ENCODE data around the gene FRMD4A.

Gene FRMD4A

DNA sequence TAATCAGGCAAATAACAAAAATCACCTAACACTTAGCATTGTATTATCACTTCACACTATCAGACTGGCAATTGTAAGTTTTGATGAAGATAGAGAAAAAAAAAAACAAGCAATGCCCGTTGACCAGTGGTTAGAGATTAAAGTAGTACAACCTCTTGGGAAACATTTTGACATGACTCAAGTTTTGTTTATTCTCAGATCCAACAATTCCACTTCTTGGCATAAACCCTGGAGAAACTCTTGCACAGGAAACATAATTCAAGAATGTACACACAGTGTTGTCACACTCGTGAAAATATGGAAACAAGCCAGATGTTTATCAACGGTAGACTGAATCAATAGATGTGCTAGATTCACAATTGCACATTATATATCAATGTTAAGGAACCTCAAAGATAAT is 37.2 kb downstream of the FRMD4A start:
- DNase-seq (ENCODE audit: low spot score) = no peak

DNA sequence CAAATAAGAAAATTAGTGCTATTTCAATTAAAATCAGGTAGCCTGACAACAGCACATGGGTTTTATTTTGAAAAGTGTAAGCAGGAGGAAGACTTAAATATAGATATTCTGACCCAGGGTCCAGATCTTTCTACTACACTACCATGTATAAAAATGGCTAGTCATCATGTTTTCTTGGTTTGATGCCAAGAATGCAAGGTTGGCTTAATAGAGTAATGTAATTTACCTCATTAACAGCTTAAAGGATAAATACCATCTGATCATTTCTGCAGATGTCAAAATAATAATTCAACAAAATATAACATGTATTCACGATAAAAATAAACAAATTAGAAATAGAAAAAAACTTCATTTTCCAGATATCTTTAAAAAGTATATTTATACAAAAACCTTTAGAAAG is 39.4 kb downstream of the FRMD4A start:
- no peak for DNase-seq (ENCODE audit: low spot score)

DNA sequence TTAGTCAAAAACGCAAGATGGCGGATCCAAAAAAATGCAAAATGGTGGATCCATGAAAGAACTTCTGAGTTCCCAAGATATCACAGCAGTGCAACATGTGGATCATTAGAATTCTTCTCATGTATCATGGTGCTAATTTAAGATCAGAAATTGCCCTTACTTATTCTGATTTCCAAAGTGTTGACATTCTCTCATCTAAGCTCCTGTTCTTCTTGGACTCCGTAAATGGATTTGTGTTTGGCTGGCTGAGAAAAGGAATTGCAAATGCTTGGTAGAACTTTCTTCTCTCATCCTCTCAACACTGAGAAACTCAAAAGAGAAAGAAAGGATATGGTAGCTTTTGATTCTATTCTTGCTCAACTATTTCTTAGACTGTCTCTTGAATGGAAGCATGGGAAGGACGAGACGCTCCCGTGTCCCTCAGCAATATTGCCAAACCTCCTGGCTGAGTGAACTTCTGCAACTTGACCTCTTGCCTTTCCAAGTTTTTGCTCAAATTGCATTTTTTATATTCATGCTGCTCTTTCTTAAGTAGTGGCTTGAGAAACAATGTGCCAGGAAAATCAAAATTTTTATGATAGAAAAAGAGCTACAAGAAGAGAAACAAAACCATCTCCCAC is 44.7 kb downstream of the FRMD4A start:
- DNase-seq (ENCODE audit: low spot score) = no peak

DNA sequence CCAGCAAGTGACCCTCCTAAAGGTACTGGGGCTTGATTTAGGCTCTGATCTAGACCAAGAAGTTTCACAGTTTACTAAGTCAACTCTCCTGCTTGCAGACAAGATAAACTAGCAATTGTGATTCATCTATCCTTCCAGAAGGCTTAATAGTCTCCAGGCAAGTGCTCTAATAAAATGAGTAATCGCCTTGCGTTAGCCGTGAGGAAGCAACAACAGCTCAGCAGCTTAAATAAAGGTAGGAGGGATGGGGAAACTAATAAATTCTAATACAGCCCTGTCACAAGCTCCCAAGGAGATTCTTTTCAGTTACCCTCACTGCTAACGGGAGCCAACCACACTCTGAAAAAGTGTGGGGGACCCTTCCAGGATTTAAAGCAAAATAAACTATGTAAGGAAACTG is 48.4 kb downstream of the FRMD4A start:
- DNase-seq (ENCODE audit: low spot score) = no peak

DNA sequence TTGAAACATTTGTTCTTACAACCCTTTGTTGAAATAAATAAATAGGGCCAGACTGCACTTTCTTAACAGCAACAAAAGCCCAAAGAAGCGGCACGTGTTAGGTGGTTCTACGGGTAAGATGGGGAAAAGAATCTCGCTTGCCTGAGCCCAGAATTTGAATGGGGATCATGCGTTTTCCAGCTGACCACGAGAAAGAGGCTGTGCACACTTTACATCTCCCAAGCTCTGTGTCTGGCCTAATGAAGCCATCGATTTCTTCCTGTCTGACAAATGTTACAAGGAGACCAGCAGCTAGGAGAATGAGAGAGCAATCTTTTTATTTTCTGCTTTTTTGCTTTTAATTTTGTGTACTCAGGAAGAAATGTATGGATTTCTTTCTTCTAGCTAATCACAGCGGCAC is 52.2 kb downstream of the FRMD4A start:
- no peak for DNase-seq (ENCODE audit: low spot score)

DNA sequence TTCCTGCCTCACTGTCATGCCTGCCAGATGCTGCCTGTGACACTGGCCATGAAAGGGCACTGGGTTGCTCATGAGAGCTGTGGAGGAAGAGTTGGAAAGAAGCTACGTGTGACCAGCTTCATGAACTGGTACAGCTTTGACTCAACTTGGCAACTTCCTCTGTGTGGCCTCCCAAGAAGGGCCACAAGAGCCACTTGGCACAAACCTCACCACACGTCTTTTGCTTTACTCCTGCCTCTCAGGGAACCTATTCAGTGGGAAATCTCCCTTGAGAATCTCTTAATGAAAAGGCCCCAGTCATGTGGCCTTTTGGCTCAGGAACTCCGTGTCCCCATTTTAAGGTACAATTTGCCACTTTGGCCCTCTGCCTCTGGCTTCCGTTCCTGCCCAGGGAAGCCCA is 54.5 kb downstream of the FRMD4A start:
- DNase-seq (ENCODE audit: low spot score) = no peak

DNA sequence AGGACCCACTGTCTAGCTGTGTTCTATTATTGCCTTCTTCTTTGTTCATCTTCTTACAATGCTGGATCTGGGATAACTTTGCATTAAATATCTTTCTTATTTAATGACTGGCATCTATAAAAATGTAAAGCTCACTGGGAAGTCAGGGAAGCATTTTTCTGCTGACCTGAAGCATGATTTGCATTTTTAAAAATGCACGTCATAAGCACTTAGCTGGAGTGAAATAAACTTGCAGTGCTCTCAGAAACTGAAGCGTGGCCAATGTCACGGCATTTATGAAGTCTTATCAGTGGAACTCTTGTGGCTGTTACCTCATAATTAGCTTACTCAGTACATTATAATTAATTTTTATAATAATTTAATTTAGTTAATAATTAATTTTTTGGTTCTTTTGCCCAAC is 59.1 kb downstream of the FRMD4A start:
- no peak for DNase-seq (ENCODE audit: low spot score)

DNA sequence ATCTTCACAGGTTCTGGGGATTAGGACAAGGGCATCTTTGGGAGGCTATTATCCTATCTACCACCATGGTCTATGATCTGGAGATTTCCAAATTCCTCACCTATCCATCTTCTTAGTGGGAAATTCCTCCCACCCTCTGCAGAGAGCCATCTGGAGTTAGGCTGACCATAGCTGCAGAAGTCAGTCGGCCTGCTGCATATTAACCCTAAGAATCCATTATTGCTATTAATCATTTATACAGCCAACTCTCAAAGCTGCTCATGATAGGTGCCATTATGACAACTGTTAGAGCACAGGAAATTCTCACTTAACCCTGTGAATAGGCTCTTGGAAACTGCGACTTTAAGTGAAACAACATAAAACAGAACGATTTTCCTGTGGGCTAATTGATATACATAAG is 60.4 kb downstream of the FRMD4A start:
- DNase-seq (ENCODE audit: low spot score) = no peak

DNA sequence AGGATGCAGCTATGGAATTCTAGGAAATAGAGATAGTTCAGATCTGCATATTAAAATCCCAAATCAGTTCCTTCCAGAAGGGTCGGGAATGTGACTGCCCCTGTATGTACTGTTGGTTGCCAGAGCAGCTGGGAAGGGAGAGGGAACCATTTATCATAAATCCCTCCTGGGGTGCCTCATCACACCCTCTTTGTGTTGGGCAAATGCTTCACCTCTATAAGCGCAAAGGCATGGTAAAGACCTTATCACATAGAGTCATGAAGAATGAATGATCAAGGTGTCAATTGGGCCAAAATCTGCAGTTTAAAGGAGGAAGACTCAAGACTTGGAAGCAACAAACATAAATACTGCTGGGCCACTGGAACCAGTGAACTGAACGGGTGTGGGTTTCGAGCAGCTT is 65.0 kb downstream of the FRMD4A start:
- DNase-seq (ENCODE audit: low spot score) = no peak

DNA sequence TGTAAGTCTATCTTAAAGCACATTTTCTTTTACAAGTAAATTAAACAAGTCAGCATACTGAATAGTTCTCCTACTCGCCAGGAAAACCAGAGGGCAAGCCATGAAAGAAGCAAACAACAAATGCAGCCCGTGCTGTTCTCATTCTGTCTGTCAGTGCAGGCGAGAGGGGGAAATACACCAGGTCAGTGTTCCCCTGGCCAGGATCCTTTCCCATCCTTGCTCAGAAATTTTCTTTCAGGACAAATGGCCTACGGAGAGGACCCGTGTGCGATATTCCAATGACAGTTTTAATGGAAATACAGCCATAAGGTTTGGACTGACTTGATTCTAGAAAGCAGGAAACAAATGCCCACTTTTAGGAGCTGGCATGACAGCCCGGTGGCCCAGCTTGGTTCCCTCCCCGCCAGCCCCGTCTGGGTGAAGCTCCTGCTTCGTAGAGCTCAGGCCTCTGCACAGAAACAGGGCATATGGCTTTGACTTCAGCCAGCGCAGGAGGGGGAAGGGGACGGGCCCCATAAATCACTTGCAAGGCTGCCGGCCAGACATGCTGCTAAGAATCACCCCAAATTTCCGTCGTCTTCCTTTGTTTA is 67.8 kb downstream of the FRMD4A start:
- no peak for DNase-seq (ENCODE audit: low spot score)

DNA sequence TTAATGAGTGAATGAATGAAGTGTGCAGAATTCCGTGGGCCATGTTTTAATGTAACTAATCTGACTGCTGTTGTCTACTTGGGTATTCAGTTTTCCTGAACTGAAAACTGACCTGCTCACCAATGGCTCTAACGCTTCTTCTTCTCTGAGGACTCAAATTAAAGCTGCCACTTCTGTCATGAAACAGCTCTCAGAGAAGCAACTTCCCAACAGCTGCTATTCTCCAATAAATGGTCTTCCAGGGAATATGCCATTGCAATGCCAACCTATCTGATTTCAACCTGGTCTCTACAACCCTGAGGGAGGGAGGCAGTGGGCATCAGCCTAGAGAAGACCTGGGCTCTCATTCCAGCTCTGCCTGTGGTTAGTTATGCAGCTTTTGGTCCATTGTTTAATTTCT is 69.4 kb downstream of the FRMD4A start:
- DNase-seq (ENCODE audit: low spot score) = no peak

DNA sequence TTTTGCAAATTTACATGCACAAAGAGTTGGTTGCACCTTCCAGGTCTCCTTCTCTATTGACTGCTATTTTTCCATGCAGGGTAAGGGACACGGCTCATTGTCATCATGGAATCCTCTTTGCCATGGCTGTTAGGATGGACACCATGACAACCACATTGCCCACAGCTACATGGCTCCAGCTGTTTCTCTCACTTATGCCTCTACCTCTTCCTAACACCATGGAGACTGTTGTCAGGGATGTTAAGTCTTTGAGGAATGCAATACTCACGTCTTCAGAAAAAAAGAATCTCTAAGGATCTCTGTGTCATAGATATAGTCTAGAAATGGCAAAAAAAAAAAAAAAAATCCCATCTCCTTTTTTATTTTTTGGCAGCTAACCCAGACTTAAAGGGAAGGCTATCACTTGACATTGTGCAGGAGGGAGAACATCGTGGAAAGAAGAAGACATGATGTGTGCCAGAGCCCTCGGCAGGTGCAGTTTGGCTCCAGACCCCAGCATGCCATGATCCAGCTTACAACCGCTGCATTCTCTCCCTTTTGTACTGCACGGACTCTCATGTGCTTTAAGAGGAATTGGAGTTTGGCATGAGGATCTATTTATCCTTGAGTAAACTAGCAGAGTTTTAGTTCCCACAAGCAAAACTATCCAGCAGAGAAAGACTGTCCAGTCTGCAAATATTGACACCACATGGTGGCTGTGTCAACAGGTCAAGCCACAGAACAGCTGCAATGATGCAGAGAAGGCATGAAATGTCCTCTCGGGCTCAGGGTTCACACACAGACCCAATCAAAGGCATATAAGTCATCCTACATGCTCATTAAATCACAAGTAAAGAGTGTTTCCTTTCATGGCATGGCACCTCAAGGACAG is 70.8 kb downstream of the FRMD4A start:
- no peak for DNase-seq (ENCODE audit: low spot score)

DNA sequence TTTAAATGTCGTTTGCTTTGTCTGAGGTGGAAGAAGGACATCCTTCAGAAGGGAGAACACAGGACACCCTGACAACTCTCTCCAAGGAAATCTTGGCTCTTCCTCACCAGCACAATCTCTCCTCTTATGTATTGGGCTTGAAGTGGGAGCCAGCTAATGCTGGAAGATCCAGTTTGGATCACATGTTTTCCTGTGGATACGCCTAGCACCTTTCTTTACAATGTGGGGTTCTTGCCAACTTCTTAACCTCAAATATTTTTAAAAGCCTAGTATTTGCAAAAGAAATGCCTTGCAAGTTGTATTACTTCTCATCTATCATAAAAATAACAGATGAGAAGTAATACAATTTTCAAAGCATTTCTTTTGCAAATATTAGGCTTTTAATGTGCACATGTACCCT is 76.4 kb downstream of the FRMD4A start:
- DNase-seq (ENCODE audit: low spot score) = no peak

DNA sequence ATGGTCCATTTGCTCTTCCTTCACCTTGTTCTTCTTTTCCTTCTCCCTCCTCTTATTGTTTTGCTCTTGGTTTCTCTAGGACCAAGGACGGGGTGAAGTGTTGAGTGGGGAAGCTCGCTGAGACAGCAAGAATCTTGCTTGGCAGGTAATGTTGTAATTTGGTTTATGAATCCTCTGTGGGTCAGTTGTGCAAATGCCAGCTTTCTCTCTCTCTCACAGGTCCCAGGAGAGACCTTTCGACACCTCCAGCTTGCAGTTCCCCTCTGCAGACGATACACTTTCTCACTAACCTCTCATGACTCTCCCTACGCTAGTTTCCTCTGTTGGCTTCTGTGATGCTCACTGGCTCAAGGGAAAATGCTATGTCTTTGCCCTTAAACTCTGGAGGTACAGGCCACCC is 77.0 kb downstream of the FRMD4A start:
- no peak for DNase-seq (ENCODE audit: low spot score)

DNA sequence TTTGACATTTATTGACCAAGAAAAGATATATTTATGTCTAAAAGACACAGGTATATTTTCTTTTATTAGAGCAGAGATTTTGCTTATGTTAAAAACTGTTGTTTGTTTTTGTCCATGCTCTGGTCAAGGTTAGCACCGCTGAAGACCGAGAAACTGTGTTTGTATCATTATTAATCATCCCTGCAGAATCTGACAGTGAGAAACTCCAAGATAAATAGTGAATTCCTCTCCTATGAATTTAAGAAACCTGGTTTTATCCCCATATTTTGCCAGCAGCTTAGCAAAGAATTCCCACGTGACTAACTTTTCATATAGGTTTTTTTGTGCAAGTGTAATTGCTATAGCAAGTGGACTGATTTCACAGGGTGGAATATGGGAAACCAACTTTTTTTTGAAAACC is 77.6 kb downstream of the FRMD4A start:
- DNase-seq (ENCODE audit: low spot score) = no peak

DNA sequence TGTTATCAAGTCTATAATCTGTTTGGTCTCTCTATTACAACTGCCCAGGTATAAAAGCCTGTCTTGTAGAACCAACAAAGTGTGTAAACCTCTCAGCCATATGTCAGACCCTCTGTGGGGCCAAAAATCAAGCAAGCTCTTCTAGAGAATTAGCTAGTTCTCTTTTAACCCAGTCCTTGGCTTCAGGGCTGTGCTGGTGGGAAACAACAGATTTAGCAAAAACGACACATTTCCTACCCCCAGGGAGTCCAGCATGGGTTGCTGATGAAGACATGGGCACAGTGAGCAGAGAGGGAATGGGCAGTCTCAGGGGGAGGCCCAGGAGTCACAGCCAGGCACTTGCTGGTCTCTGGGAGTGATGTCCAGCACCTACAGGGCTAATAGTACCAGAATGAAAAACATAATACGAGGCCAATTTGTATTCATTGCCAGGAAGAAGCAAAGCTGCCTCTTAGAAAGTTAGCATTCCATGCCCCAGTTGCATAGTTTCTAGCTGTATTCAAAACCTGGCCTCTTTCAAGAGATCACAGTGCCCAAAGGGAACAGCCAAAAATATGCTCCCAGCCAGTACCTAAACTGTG is 80.1 kb downstream of the FRMD4A start:
- DNase-seq (ENCODE audit: low spot score) = no peak

DNA sequence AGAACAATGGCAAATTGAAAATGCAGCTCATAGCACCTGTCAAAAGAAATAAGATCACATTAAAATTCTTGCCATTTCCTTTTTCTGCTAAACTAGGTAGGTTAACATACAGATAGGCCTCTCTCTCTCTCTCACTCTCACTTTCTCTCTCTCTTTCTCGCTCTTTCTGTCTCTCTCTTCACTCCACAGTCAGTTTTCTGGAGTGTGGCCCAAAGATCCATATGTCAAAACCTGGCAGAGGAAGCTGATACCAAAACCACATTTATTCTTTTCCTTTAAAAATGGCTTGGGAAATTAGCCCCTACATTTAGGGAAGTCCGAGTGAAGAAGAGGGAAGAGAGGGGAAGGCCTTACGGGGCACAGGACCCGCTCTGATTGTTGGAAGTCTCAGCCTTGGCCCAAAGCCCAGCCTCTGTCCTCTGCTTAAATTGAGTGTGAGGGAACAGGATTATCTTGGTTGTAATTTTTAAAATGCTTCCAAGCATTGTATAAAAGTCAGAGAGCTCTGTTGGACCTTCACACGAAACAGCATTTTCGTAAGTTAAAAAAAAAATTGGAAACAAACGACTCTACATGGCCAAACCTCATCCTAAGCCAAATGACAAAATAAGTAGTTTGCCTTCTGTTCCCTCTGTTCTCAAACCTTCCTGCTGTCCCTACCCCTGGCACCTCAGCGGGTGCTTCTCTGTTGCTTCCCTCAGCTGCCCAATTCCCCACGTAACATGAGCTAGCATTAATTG is 83.2 kb downstream of the FRMD4A start:
- DNase-seq (ENCODE audit: low spot score) = no peak

DNA sequence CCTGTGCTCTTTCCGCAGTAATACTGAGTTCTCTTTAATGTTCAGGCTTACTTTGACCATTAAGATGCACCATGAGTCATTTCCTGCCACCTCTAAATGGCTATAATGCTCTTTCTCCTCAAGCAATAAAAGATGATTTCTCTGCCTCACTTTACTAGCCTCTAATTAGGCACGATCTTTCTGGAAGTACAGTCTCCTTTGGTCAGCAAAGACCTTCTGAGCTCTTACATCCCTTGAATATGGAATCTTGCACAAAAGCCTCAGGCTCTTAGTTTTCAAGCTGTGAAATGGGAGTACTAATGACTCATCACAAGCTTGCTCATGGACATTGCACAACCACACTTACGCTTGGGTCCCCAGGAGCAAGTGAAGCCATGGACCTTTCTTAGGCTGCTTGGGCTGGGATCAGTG is 85.9 kb downstream of the FRMD4A start:
- no peak for DNase-seq (ENCODE audit: low spot score)

DNA sequence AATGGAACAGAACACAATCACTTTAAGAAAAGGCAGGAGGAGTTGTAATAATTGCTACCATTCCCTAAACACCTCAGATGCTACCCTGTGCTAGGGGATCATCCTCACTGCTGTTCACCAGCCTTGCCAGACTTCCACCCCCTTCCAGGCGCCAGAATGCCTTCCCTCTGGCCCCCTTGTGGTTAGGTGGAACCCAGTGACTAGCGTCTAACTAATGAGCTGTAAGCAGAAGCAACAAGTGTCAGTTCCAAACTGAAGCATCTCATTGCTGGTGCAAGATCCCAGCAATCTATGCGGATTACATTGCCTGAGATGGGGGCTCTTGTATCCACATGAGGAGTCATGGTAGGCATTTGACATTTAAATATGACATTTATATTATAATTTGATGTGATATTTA is 86.6 kb downstream of the FRMD4A start:
- DNase-seq (ENCODE audit: low spot score) = no peak

DNA sequence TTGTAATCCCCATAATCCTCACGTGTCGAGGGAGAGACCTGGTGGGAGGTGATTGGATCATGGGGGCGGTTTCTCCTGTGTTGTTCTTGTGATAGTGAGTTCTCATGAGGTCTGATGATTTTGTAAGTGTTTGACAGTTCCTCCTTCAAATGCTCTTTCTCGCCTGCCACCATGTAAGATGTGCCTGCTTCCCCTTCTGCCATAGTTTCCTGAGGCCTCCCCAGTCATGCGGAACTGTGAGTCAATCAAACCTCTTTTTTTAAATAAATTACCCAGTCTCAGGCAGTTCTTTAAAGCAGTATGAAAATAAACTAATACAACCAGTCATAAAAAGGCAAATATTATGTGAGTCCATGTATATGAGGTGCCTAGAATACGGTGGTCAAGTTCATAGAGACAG is 87.5 kb downstream of the FRMD4A start:
- DNase-seq (ENCODE audit: low spot score) = no peak

DNA sequence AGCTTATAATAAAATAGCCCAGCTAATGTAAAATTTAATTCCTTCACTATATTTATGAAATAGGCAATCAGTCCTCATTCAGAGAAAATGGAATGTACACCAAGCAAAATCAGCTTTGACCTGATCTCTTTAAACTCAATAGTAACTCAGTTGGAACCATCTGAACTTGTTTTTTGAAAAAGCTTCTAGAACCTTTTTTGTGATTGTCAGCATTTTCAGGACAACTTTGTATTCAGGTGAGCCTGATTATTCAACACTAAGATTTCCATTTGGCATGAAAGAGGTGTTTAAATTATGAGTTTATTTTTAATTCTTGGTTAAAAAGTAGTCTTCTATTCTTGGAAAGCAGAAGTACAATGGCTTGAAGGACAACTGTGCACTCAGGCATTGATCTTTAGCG is 89.5 kb downstream of the FRMD4A start:
- no peak for DNase-seq (ENCODE audit: low spot score)

Data from HuH-7.5 (cell line).